Thyroid gland (tissue), 4 donors: Measurements from ENCODE around the gene ELAPOR1. TPM values are rescaled to one million over a fixed set of nuclear protein-coding genes. Genes with fewer than 3 reads are reported as not detected.
A peak's percentile ranks its signal among the peaks of the same experiment; 100 is the strongest.

Source experiments
- DNase-seq, 2 donors: peaks; one replicate each; pipeline ENCODE4 v3.0.0-alpha.2; 2019
- H3K27ac ChIP-seq, 3 donors: fragments of 200-600 bp; sonication (generic); 1 replicate in 2 of 3; 2 replicates in 1 of 3; pipeline ENCODE4 v1.5.1; 2016 to 2019; ENCODE audit warnings: mild to moderate bottlenecking in 1 of 3, moderate library complexity in 1 of 3
- H3K27me3 ChIP-seq: fragments of 200-600 bp; sonication (generic); one replicate; pipeline ENCODE4 v1.5.1; 2019
- H3K36me3 ChIP-seq, 2 donors: fragments of 200-600 bp; sonication (generic); one replicate each; pipeline ENCODE4 v1.5.1; 2016 to 2019
- H3K4me1 ChIP-seq, 2 donors: fragments of 200-600 bp; sonication (generic); one replicate each; pipeline ENCODE4 v1.5.1; 2017 to 2019
- H3K4me3 ChIP-seq, 3 donors: fragments of 200-600 bp; sonication (generic); replicated peaks in 1 of 3; 1 replicate in 2 of 3; 2 replicates in 1 of 3; pipeline ENCODE4 v1.5.1; 2016; ENCODE audit warnings: mild to moderate bottlenecking in 1 of 3
- H3K9me3 ChIP-seq: fragments of 200-600 bp; sonication (generic); one replicate; pipeline ENCODE4 v1.5.1; 2017
- CTCF ChIP-seq, 6 experiments: fragments of 200-600 bp in 3 of 6; fragments of 450-650 bp in 3 of 6; sonication (generic) in 3 of 6; IDR thresholded peaks; one replicate each; pipeline ENCODE4 v1.5.1; 2016 to 2019; ENCODE audit warnings: antibody characterized with exemption in 6 of 6, mild to moderate bottlenecking in 2 of 6, inconsistent platforms in 1 of 6, moderate library complexity in 1 of 6
- POLR2A ChIP-seq, 2 donors: fragments of 450-650 bp; IDR thresholded peaks; one replicate each; pipeline ENCODE4 v1.6.1; 2017; ENCODE audit warnings: antibody characterized with exemption in 2 of 2, mild to moderate bottlenecking in 2 of 2, moderate library complexity in 1 of 2
- WGBS, 2 donors: methylation state at CpG; one replicate each; pipeline ENCODE4 v1.1.5; 2017; 5-methylcytosine and 5-hydroxymethylcytosine counted together
- intact Hi-C: fragments of 100-400 bp; cut with DNase I; formaldehyde crosslinking; loops from one replicate; pipeline ENCODE4 v1.15.1; 2023
- total RNA-seq, 4 donors: library from RNA; depleted of rRNA; stranded (reverse); fragments of >200 nt; gene quantifications; one replicate each; pipeline ENCODE4 v1.2.3, GENCODE V29; 2016

ELAPOR1 gene
- total RNA-seq, 4 donors from 2014 or later = 4.7 to 24.0 (median 12.3) TPM

GRCh38 chr1:109094871-109095270 is 19.0 kb upstream of the ELAPOR1 start:
- no peak for DNase-seq
- Histone ChIP-seq H3K36me3 (peaks cover 13 to 21% of the 10 kb centered on the region in 2 donors), H3K4me3 (no peak overlapping the region), H3K4me1 (peaks cover 29 to 35% of the 10 kb centered on the region in 2 donors), H3K9me3 (no peaks in the 10 kb centered on the region), H3K27ac (no peak overlapping the region), H3K27me3 (no peaks in the 10 kb centered on the region)
- intact Hi-C loops = no loop called here
- WGBS, 2 donors = 95 to 96% methylated on average over 1 of the region's 1 CpG
- TF ChIP-seq CTCF (IDR thresholded peaks at IDR 0.05) (no peak), POLR2A (IDR thresholded peaks at IDR 0.05) (no peak)

- TF ChIP-seq CTCF (IDR thresholded peaks at IDR 0.05) (no peak), POLR2A (IDR thresholded peaks at IDR 0.05) (no peak)
- intact Hi-C loops = no loop called here
- Histone ChIP-seq H3K27me3 (no peaks in the 10 kb centered on the region), H3K36me3 (peaks cover 13 to 21% of the 10 kb centered on the region in 2 donors), H3K4me3 (no peak overlapping the region), H3K9me3 (no peaks in the 10 kb centered on the region), H3K4me1 (peaks cover 25 to 35% of the 10 kb centered on the region in 2 donors), H3K27ac (peak overlapping the region in 1 of 3 donors; percentile 28)
- 91 to 97% methylated on average over 1 of the region's 1 CpG for WGBS, 2 donors
- DNase-seq = no peak
These were observed 18.3 kb upstream of the ELAPOR1 start for GRCh38 chr1:109095631-109096030.

- no peaks in the 10 kb centered on the region for H3K27me3 ChIP-seq
- DNase-seq = no peak
- no peaks in the 10 kb centered on the region for H3K9me3 ChIP-seq
- 54 to 65% methylated on average over 1 of the region's 1 CpG for WGBS, 2 donors
- peaks cover 25 to 38% of the 10 kb centered on the region in 2 donors for H3K4me1 ChIP-seq
- TF ChIP-seq CTCF (IDR thresholded peaks at IDR 0.05) (no peak), POLR2A (IDR thresholded peaks at IDR 0.05) (no peak)
- H3K36me3 ChIP-seq = peaks cover 13 to 21% of the 10 kb centered on the region in 2 donors
- no peak overlapping the region for H3K4me3 ChIP-seq
- peak overlapping the region in 1 of 3 donors; percentile 28 for H3K27ac ChIP-seq
- intact Hi-C loops = no loop called here
These were observed 17.8 kb upstream of the ELAPOR1 start for GRCh38 chr1:109096120-109096519.

GRCh38 chr1:109099938-109100773 is 13.8 kb upstream of the ELAPOR1 start:
- TF ChIP-seq CTCF (IDR thresholded peaks at IDR 0.05) (peak; percentile 31 to 93 (median 88)), POLR2A (IDR thresholded peaks at IDR 0.05) (peak; percentile 91 to 95)
- H3K4me1 ChIP-seq = peaks cover 15 to 24% of the 10 kb centered on the region in 2 donors
- H3K36me3 ChIP-seq = no peaks in the 10 kb centered on the region
- WGBS, 2 donors = 0 to 1% methylated on average over 43 to 66 of the region's 77 CpGs
- peak overlapping the region; percentile 83 to 95 (median 91) for H3K27ac ChIP-seq
- H3K27me3 ChIP-seq = no peaks in the 10 kb centered on the region
- H3K4me3 ChIP-seq = peak overlapping the region; percentile 72 to 97 (median 76)
- intact Hi-C loops = no loop called here
- peak; percentile 96 to 98 for DNase-seq
- H3K9me3 ChIP-seq = no peaks in the 10 kb centered on the region
